Measurements from ENCODE around the gene SGSM2. TPM values are rescaled to one million over a fixed set of nuclear protein-coding genes. Genes with fewer than 3 reads are reported as not detected.

SGSM2 gene
- total RNA-seq, 1 experiment from 2014 or later: 47.2 TPM

DNA sequence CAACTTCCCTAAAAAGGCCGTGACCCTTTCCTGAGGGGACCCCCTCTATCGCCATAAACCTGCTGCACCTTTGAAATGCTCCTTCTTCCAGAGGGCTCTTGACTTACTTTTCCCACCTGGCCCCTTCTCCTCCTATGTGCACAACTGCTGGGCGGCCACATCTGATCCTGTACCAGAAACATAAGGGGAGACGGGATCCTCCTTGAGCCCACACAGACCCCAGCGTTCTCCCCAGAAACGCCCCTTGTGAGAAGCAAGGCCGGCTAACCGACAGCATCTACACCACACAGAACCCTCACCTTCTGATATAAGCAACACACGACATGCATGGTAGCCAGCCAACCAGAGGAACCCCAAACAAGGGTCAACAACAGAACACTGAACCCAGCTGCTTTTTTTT lies 77.8 kb downstream of the SGSM2 start:
- DNase-seq: no peak
- Histone ChIP-seq H3K27me3 (ENCODE audit: low read length) (no peaks in the 10 kb centered on the region), H3K4me2 (ENCODE audit: low read length) (no peak overlapping the region), H3K27ac (ENCODE audit: low read length) (no peak overlapping the region), H4K20me1 (ENCODE audit: low read length) (no peaks in the 10 kb centered on the region), H3K9ac (ENCODE audit: low read length) (no peak overlapping the region), H3K4me3 (ENCODE audit: low read length) (no peak overlapping the region), H3K36me3 (ENCODE audit: low read depth, low read length) (peaks cover 6% of the 10 kb centered on the region; the same call in 1 of the 2 replicates), H2AFZ (ENCODE audit: low read length) (no peak overlapping the region), H3K4me1 (ENCODE audit: insufficient read depth, low read length) (no peaks in the 10 kb centered on the region), H3K79me2 (ENCODE audit: low read length) (no peaks in the 10 kb centered on the region), H3F3A (ENCODE audit: low read length, unreplicated experiment) (no peaks in the 10 kb centered on the region), H3K9me3 (ENCODE audit: low read length) (no peaks in the 10 kb centered on the region), H3K9me2 (replicated peaks; ENCODE audit: low read length) (no peaks in the 10 kb centered on the region)
- ChIA-PET CTCF (interaction anchor here (1.8 kb wide), 2 partner anchors 32 to 33 kb away, joined by 12 to 57 read pairs; no protein-coding TSS in a partner anchor), POLR2A (ENCODE audit: unreplicated experiment) (no interaction called here)
- no TSS peak for BruUV-seq (replicated peaks)
- intact Hi-C loops (cut with micrococcal nuclease): no loop called here
- no peak for TF ChIP-seq EZH2 (IDR thresholded peaks at IDR 0.05; ENCODE audit: low read length, unreplicated experiment)
- TF ChIP-seq, protein P1, sequence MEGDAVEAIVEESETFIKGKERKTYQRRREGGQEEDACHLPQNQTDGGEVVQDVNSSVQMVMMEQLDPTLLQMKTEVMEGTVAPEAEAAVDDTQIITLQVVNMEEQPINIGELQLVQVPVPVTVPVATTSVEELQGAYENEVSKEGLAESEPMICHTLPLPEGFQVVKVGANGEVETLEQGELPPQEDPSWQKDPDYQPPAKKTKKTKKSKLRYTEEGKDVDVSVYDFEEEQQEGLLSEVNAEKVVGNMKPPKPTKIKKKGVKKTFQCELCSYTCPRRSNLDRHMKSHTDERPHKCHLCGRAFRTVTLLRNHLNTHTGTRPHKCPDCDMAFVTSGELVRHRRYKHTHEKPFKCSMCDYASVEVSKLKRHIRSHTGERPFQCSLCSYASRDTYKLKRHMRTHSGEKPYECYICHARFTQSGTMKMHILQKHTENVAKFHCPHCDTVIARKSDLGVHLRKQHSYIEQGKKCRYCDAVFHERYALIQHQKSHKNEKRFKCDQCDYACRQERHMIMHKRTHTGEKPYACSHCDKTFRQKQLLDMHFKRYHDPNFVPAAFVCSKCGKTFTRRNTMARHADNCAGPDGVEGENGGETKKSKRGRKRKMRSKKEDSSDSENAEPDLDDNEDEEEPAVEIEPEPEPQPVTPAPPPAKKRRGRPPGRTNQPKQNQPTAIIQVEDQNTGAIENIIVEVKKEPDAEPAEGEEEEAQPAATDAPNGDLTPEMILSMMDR (conservative IDR thresholded peaks at IDR 0.05; ENCODE audit: low read depth, low read length): no peak
- no peak for TF ChIP-seq EZH2phosphoT487 (IDR thresholded peaks at IDR 0.05; ENCODE audit: borderline replicate concordance, low read length)
- no peak for ATAC-seq

DNA sequence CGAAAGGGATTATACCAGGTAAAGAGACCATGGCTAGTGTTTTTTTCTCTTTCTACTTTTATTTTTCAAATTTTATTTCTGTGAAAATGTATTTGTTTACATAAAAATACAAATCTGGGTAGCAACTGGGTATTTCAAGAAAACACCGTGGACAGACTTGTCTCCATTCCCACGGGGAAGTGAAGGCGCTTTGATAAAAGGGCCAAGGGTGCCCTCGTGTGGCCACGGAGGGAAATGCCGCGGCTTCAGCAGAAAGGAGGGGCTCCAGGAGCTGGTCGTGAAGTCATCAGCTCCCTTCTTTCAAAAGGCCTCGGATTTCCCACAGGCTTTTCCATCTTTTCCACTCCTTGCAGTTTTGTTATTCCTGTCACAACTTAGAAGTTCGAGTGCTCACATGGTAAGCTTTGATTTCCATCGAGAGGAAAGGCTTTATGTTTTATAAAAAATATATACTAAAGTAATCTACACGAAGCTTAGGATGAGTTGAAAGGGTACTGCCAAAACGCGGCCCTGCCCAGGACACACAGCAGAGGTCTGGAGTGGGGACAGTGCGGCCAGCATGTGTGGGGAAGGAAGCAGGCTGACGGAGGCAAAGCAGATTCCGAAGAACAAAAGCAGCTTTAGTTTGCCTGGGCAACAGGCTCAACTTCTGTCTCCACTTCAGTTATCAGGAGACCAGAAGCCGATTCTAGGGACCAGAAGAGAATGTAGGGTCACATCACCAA lies 78.9 kb downstream of the SGSM2 start:
- Histone ChIP-seq H3K4me2 (ENCODE audit: low read length) (no peak overlapping the region), H3K9me2 (replicated peaks; ENCODE audit: low read length) (no peaks in the 10 kb centered on the region), H4K20me1 (ENCODE audit: low read length) (no peaks in the 10 kb centered on the region), H3K27me3 (ENCODE audit: low read length) (no peaks in the 10 kb centered on the region), H3K4me1 (ENCODE audit: insufficient read depth, low read length) (no peaks in the 10 kb centered on the region), H3F3A (ENCODE audit: low read length, unreplicated experiment) (no peaks in the 10 kb centered on the region), H3K4me3 (ENCODE audit: low read length) (no peak overlapping the region), H3K9me3 (ENCODE audit: low read length) (no peaks in the 10 kb centered on the region), H2AFZ (ENCODE audit: low read length) (no peak overlapping the region), H3K36me3 (ENCODE audit: low read depth, low read length) (peaks cover 6% of the 10 kb centered on the region; the same call in 1 of the 2 replicates), H3K9ac (ENCODE audit: low read length) (no peak overlapping the region), H3K79me2 (ENCODE audit: low read length) (no peaks in the 10 kb centered on the region), H3K27ac (ENCODE audit: low read length) (no peak overlapping the region)
- peak; percentile 90 for DNase-seq
- no peak for TF ChIP-seq EZH2 (IDR thresholded peaks at IDR 0.05; ENCODE audit: low read length, unreplicated experiment)
- no peak for TF ChIP-seq EZH2phosphoT487 (IDR thresholded peaks at IDR 0.05; ENCODE audit: borderline replicate concordance, low read length)
- TF ChIP-seq, protein P1 (conservative IDR thresholded peaks at IDR 0.05; ENCODE audit: low read depth, low read length): peak; percentile 85
- ChIA-PET POLR2A (ENCODE audit: unreplicated experiment) (interaction anchor here (0.5 to 0.6 kb wide), 2 partner anchors 94 to 220 kb away, joined by 3 to 11 read pairs; no protein-coding TSS in a partner anchor), CTCF (interaction anchor here (0.5 to 1.8 kb wide), 7 partner anchors 9 to 163 kb away, joined by 3 to 57 read pairs (median 6); no protein-coding TSS in a partner anchor)
- intact Hi-C loops (cut with micrococcal nuclease): loop anchor here (1.0 kb wide), 1 partner anchor 34 kb away; no protein-coding TSS in a partner anchor
- ATAC-seq: peak; percentile 74
- BruUV-seq (replicated peaks): no TSS peak

DNA sequence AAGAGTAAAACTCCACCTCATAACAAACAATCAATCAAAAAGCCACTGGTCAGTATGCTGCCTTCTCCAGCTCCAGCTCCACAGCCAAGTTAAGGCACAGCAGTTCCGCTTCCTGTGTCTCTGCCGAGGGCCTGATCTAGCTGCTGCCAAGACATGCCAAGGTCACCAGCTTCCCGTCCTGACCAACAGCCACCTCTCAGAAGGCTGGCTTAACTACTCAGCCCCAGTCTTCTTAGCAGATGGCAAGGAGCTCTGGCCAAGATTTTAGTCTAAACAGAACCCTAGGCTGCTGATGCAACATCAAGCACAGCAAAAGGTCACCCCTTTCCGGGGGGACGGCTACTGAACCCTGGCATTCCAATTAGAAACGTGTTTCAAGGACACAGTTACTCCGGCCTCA lies 81.3 kb downstream of the SGSM2 start:
- H3K36me3 ChIP-seq (ENCODE audit: low read depth, low read length): peaks cover 6% of the 10 kb centered on the region; the same call in 1 of the 2 replicates
- CTCF ChIA-PET: no interaction called here
- H3K9me3 ChIP-seq (ENCODE audit: low read length): no peaks in the 10 kb centered on the region
- DNase-seq: no peak
- no peak overlapping the region for H3K4me2 ChIP-seq (ENCODE audit: low read length)
- no peak for ATAC-seq
- H3K9me2 ChIP-seq (replicated peaks; ENCODE audit: low read length): no peaks in the 10 kb centered on the region
- BruUV-seq (replicated peaks): no TSS peak
- H3K27ac ChIP-seq (ENCODE audit: low read length): no peak overlapping the region
- no peaks in the 10 kb centered on the region for H3F3A ChIP-seq (ENCODE audit: low read length, unreplicated experiment)
- intact Hi-C loops (cut with micrococcal nuclease): no loop called here
- H3K27me3 ChIP-seq (ENCODE audit: low read length): no peaks in the 10 kb centered on the region
- H3K9ac ChIP-seq (ENCODE audit: low read length): no peak overlapping the region
- no peaks in the 10 kb centered on the region for H3K79me2 ChIP-seq (ENCODE audit: low read length)
- no peak overlapping the region for H3K4me3 ChIP-seq (ENCODE audit: low read length)
- no peaks in the 10 kb centered on the region for H4K20me1 ChIP-seq (ENCODE audit: low read length)
- H3K4me1 ChIP-seq (ENCODE audit: insufficient read depth, low read length): no peaks in the 10 kb centered on the region
- TF ChIP-seq, protein P1 (conservative IDR thresholded peaks at IDR 0.05; ENCODE audit: low read depth, low read length): no peak
- TF ChIP-seq EZH2 (IDR thresholded peaks at IDR 0.05; ENCODE audit: low read length, unreplicated experiment): no peak
- TF ChIP-seq EZH2phosphoT487 (IDR thresholded peaks at IDR 0.05; ENCODE audit: borderline replicate concordance, low read length): no peak
- POLR2A ChIA-PET (ENCODE audit: unreplicated experiment): no interaction called here
- no peak overlapping the region for H2AFZ ChIP-seq (ENCODE audit: low read length)
